HEK293 (cell line): ENCODE results near the gene CFAP43.

Experiments used
- CTCF ChIA-PET: fragments of 350-600 bp; formaldehyde crosslinking; extraction: SDS; loops from one replicate; lab custom pipeline; 2021; ENCODE audit warnings: antibody characterized with exemption; lab: Yijun Ruan, JAX
- POLR2A ChIA-PET: fragments of 300-600 bp; formaldehyde crosslinking; extraction: SDS; loops from one replicate; lab custom pipeline; 2020; ENCODE audit warnings: antibody characterized with exemption, inconsistent platforms; lab: Yijun Ruan, JAX
- H3K27ac ChIP-seq: fragments of 200-500 bp; sonication (Bioruptor generic); 2 replicates; pipeline ENCODE4 v1.5.1; 2014; ENCODE audit warnings: low read depth, low read length, control low read depth, inconsistent platforms; ENCODE audit errors: extremely low read depth
- H3K36me3 ChIP-seq, 2 experiments: fragments of 200-500 bp in 1 of 2; sonication (Bioruptor generic) in 1 of 2; 1 replicate in 1 of 2; 2 replicates in 1 of 2; pipeline ENCODE4 v1.5.1; 2014 to 2017; ENCODE audit warnings: inconsistent platforms in 2 of 2, low read length in 2 of 2; ENCODE audit not compliant: control insufficient read depth in 2 of 2, insufficient read depth in 1 of 2
- H3K4me1 ChIP-seq: fragments of 200-500 bp; sonication (Bioruptor generic); 2 replicates; pipeline ENCODE4 v1.5.1; 2014; ENCODE audit warnings: mild to moderate bottlenecking, low read length, inconsistent platforms; ENCODE audit not compliant: control insufficient read depth, insufficient read depth
- H3K4me3 ChIP-seq: 2 replicates; pipeline ENCODE4 v1.5.1; 2011; ENCODE audit warnings: low read depth, mild to moderate bottlenecking, control low read depth, low read length, moderate library complexity
- H3K9me3 ChIP-seq: fragments of 200-500 bp; sonication (Bioruptor generic); 2 replicates; pipeline ENCODE4 v1.5.1; 2014; ENCODE audit warnings: low read depth, low read length, inconsistent platforms; ENCODE audit not compliant: control insufficient read depth, insufficient read depth
- BCL6B ChIP-seq: fragments of 450-650 bp; formaldehyde crosslinking; IDR thresholded peaks from 2 replicates; pipeline ENCODE4 v1.5.1; 2017; ENCODE audit warnings: missing biosample characterization, missing genetic modification characterization
- OVOL3 ChIP-seq: fragments of 450-650 bp; formaldehyde crosslinking; IDR thresholded peaks from 2 replicates; pipeline ENCODE4 v1.5.1; 2016; ENCODE audit warnings: missing biosample characterization, missing genetic modification characterization
- PRDM6 ChIP-seq: fragments of 450-650 bp; formaldehyde crosslinking; IDR thresholded peaks from 2 replicates; pipeline ENCODE4 v1.5.1; 2017; ENCODE audit warnings: missing biosample characterization, missing genetic modification characterization
- REPIN1 ChIP-seq: fragments of 450-650 bp; formaldehyde crosslinking; IDR thresholded peaks from 2 replicates; pipeline ENCODE4 v1.5.1; 2017; ENCODE audit warnings: missing biosample characterization, missing genetic modification characterization, low read depth
- SCRT1 ChIP-seq: fragments of 450-650 bp; formaldehyde crosslinking; IDR thresholded peaks from 2 replicates; pipeline ENCODE4 v1.5.1; 2016; ENCODE audit warnings: missing biosample characterization, missing genetic modification characterization, borderline replicate concordance
- YY2 ChIP-seq: fragments of 450-650 bp; formaldehyde crosslinking; IDR thresholded peaks from 2 replicates; pipeline ENCODE4 v1.5.1; 2016; ENCODE audit warnings: missing biosample characterization, missing genetic modification characterization
- ZFP41 ChIP-seq: fragments of 450-650 bp; formaldehyde crosslinking; IDR thresholded peaks from 2 replicates; pipeline ENCODE4 v1.5.1; 2016; ENCODE audit warnings: missing biosample characterization, missing genetic modification characterization, borderline replicate concordance
- ZNF112 ChIP-seq: fragments of 450-650 bp; formaldehyde crosslinking; IDR thresholded peaks from 2 replicates; pipeline ENCODE4 v1.5.0; 2017; ENCODE audit warnings: missing biosample characterization, missing genetic modification characterization
- ZNF155 ChIP-seq: fragments of 450-650 bp; formaldehyde crosslinking; IDR thresholded peaks from 2 replicates; pipeline ENCODE4 v1.5.1; 2016; ENCODE audit warnings: missing biosample characterization, missing genetic modification characterization
- ZNF16 ChIP-seq: fragments of 450-650 bp; formaldehyde crosslinking; IDR thresholded peaks from 2 replicates; pipeline ENCODE4 v1.5.1; 2016; ENCODE audit warnings: low read depth, missing biosample characterization, missing genetic modification characterization
- ZNF214 ChIP-seq: fragments of 450-650 bp; formaldehyde crosslinking; IDR thresholded peaks from 2 replicates; pipeline ENCODE4 v1.5.1; 2017; ENCODE audit warnings: missing biosample characterization, mild to moderate bottlenecking, missing genetic modification characterization, borderline replicate concordance
- ZNF223 ChIP-seq: fragments of 450-650 bp; formaldehyde crosslinking; IDR thresholded peaks from 2 replicates; pipeline ENCODE4 v1.5.1; 2016; ENCODE audit warnings: missing biosample characterization, missing genetic modification characterization
- ZNF23 ChIP-seq: fragments of 450-650 bp; formaldehyde crosslinking; IDR thresholded peaks from 2 replicates; pipeline ENCODE4 v1.5.1; 2016; ENCODE audit warnings: missing biosample characterization, missing genetic modification characterization, borderline replicate concordance
- ZNF266 ChIP-seq: fragments of 450-650 bp; formaldehyde crosslinking; IDR thresholded peaks from 2 replicates; pipeline ENCODE4 v1.5.1; 2016; ENCODE audit warnings: missing biosample characterization, missing genetic modification characterization, low read depth
- ZNF302 ChIP-seq: fragments of 450-650 bp; formaldehyde crosslinking; IDR thresholded peaks from 2 replicates; pipeline ENCODE4 v1.5.1; 2016; ENCODE audit warnings: missing biosample characterization, missing genetic modification characterization, low read depth
- ZNF501 ChIP-seq: fragments of 450-650 bp; formaldehyde crosslinking; IDR thresholded peaks from 2 replicates; pipeline ENCODE4 v1.5.1; 2016; ENCODE audit warnings: missing biosample characterization, missing genetic modification characterization
- ZNF529 ChIP-seq: fragments of 450-650 bp; formaldehyde crosslinking; IDR thresholded peaks from 2 replicates; pipeline ENCODE4 v1.5.1; 2017; ENCODE audit warnings: missing genetic modification characterization, missing biosample characterization; ENCODE audit not compliant: insufficient replicate concordance
- ZNF585B ChIP-seq: fragments of 450-650 bp; formaldehyde crosslinking; IDR thresholded peaks from 2 replicates; pipeline ENCODE4 v1.5.1; 2016; ENCODE audit warnings: missing biosample characterization, missing genetic modification characterization
- ZNF692 ChIP-seq: fragments of 450-650 bp; formaldehyde crosslinking; IDR thresholded peaks from 2 replicates; pipeline ENCODE4 v1.5.1; 2016; ENCODE audit warnings: missing biosample characterization, missing genetic modification characterization
- ZNF777 ChIP-seq: fragments of 450-650 bp; formaldehyde crosslinking; IDR thresholded peaks from 2 replicates; pipeline ENCODE4 v1.5.1; 2017; ENCODE audit warnings: missing biosample characterization, missing genetic modification characterization, borderline replicate concordance
- ZNF785 ChIP-seq: fragments of 450-650 bp; formaldehyde crosslinking; IDR thresholded peaks from 2 replicates; pipeline ENCODE4 v1.5.1; 2016; ENCODE audit warnings: missing biosample characterization, missing genetic modification characterization
- TF ChIP-seq, protein P1 (sequence below): fragments of 450-650 bp; formaldehyde crosslinking; IDR thresholded peaks from 2 replicates; pipeline ENCODE4 v1.5.1; 2016; ENCODE audit warnings: missing biosample characterization, missing genetic modification characterization
- TF ChIP-seq, protein P2 (sequence below): fragments of 450-650 bp; formaldehyde crosslinking; IDR thresholded peaks from 2 replicates; pipeline ENCODE4 v1.5.1; 2016; ENCODE audit warnings: missing biosample characterization, missing genetic modification characterization, low read depth

The CFAP43 gene

DNA sequence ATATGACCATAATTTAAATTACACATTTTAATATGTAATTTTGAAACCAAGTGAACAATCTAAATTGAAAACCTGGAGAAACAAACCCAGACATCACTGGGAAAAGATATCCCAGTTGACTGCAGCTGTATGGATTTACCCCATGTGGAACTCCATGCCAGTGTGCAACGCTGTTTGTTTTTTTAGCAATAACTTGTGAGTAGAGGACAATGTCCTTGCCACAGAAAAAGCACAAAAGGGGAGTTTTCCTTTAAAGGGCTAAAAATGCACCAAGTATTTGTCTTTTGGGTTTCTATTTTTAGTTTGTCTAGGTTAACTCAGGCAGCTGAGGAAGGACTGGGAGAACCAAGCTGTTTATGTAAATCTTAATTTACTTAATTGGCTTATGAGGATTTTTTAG lies 131.4 kb downstream of the CFAP43 start:
- H3K36me3 ChIP-seq = no peaks in the 10 kb centered on the region
- no peaks in the 10 kb centered on the region for H3K9me3 ChIP-seq
- POLR2A ChIA-PET = interaction anchor here (0.6 kb wide), 1 partner anchor 1252 kb away, joined by 6 read pairs; no protein-coding TSS in a partner anchor
- no peaks in the 10 kb centered on the region for H3K4me1 ChIP-seq
- no peak overlapping the region for H3K4me3 ChIP-seq
- CTCF ChIA-PET = interaction anchor here (0.7 to 2.0 kb wide), 3 partner anchors 9 to 21 kb away, joined by 3 to 9 read pairs (median 3); no protein-coding TSS in a partner anchor
- H3K27ac ChIP-seq = no peak overlapping the region
- TF ChIP-seq ZNF223 (no peak), ZNF785 (tag by site-specific recombination) (no peak), ZNF266 (tag by site-specific recombination) (no peak), PRDM6 (tag by site-specific recombination) (0 out of 2 replicates have a peak, but pooled peaks have one; percentile 10), ZNF23 (tag by site-specific recombination) (no peak)
- TF ChIP-seq, protein P1, sequence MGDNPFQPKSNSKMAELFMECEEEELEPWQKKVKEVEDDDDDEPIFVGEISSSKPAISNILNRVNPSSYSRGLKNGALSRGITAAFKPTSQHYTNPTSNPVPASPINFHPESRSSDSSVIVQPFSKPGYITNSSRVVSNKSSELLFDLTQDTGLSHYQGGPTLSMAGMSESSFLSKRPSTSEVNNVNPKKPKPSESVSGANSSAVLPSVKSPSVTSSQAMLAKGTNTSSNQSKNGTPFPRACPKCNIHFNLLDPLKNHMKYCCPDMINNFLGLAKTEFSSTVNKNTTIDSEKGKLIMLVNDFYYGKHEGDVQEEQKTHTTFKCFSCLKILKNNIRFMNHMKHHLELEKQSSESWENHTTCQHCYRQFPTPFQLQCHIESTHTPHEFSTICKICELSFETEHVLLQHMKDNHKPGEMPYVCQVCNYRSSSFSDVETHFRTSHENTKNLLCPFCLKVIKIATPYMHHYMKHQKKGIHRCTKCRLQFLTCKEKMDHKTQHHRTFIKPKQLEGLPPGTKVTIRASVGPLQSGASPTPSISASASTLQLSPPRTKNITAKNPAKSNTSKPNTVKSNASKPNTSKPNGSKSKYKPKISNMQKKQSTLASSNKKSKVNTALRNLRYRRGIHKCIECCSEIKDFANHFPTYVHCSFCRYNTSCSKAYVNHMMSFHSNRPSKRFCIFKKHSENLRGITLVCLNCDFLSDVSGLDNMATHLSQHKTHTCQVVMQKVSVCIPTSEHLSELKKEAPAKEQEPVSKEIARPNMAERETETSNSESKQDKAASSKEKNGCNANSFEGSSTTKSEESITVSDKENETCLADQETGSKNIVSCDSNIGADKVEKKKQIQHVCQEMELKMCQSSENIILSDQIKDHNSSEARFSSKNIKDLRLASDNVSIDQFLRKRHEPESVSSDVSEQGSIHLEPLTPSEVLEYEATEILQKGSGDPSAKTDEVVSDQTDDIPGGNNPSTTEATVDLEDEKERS = no peak

DNA sequence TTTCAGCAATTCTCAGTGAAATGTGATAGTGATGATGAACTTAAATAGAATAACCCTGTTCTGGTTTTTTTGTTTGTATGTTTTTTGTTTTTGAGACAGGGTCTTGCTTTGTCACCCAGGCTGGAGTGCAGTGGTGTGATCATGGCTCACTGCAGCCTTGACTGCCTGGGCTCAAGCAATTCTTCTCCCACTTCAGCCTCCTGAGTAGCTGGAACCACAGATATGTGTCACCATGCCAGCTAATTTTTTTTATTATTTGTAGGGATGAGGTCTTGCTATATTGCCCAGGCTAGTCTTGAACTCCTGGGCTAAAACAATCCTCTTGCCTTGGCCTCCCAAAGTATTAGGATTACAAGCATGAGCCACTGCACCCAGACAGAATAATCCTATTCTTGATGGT lies 132.2 kb downstream of the CFAP43 start:
- Histone ChIP-seq H3K4me3 (no peak overlapping the region), H3K27ac (no peak overlapping the region), H3K9me3 (no peaks in the 10 kb centered on the region), H3K36me3 (no peaks in the 10 kb centered on the region), H3K4me1 (no peaks in the 10 kb centered on the region)
- no peak for TF ChIP-seq OVOL3 (tag by site-specific recombination)
- no peak for TF ChIP-seq ZNF155 (tag by site-specific recombination)
- TF ChIP-seq ZNF302 (tag by site-specific recombination) = no peak
- no peak for TF ChIP-seq ZFP41 (tag by site-specific recombination)
- no peak for TF ChIP-seq ZNF223
- no peak for TF ChIP-seq ZNF112 (tag by site-specific recombination)
- TF ChIP-seq ZNF777 (tag by site-specific recombination) = no peak
- TF ChIP-seq REPIN1 (tag by site-specific recombination) = no peak
- TF ChIP-seq SCRT1 (tag by site-specific recombination) = no peak
- TF ChIP-seq ZNF16 (tag by site-specific recombination) = no peak
- TF ChIP-seq YY2 = no peak
- POLR2A ChIA-PET = interaction anchor here (0.8 kb wide), 1 partner anchor 21 kb away, joined by 3 read pairs; no protein-coding TSS in a partner anchor
- CTCF ChIA-PET = interaction anchor here (0.8 to 2.0 kb wide), 2 partner anchors 19 to 23 kb away, joined by 3 to 9 read pairs; no protein-coding TSS in a partner anchor

- ChIA-PET POLR2A (interaction anchor here (0.8 kb wide), 1 partner anchor 21 kb away, joined by 3 read pairs; no protein-coding TSS in a partner anchor), CTCF (interaction anchor here (0.8 to 2.0 kb wide), 2 partner anchors 19 to 24 kb away, joined by 3 to 9 read pairs; no protein-coding TSS in a partner anchor)
- Histone ChIP-seq H3K4me3 (no peak overlapping the region), H3K4me1 (no peaks in the 10 kb centered on the region), H3K36me3 (no peaks in the 10 kb centered on the region), H3K27ac (no peak overlapping the region), H3K9me3 (no peaks in the 10 kb centered on the region)
- no peak for TF ChIP-seq BCL6B (tag by site-specific recombination)
- no peak for TF ChIP-seq ZNF529 (tag by site-specific recombination)
- no peak for TF ChIP-seq ZNF214 (tag by site-specific recombination)
- no peak for TF ChIP-seq ZNF501 (tag by site-specific recombination)
- no peak for TF ChIP-seq ZNF585B (tag by site-specific recombination)
- TF ChIP-seq, protein P2, sequence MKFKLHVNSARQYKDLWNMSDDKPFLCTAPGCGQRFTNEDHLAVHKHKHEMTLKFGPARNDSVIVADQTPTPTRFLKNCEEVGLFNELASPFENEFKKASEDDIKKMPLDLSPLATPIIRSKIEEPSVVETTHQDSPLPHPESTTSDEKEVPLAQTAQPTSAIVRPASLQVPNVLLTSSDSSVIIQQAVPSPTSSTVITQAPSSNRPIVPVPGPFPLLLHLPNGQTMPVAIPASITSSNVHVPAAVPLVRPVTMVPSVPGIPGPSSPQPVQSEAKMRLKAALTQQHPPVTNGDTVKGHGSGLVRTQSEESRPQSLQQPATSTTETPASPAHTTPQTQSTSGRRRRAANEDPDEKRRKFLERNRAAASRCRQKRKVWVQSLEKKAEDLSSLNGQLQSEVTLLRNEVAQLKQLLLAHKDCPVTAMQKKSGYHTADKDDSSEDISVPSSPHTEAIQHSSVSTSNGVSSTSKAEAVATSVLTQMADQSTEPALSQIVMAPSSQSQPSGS (tag by site-specific recombination) = no peak
- TF ChIP-seq ZNF692 = no peak
Measured at GRCh38 chr10:104099269-104099668, 132.9 kb downstream of the CFAP43 start.
